Measurements from ENCODE around the gene C10orf90.

Gene C10orf90

DNA sequence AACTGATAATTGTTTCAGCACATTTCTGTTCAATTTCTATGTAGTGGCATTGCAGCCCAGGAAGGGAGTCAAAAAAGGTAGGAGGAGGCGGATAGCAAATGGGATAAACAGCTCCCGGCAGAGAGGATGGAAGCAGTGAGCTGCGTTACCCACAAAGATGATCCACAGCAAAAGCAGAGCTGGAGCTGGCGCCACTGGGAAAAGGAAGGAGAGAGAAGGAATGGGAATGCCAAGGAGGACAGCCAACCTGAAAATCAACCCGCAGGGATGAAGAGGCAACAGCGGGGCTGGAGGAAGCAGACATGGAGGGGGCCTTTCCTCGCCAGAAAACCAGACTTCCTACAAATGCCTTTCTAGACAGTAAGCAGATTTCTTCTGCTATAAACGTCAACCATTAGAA lies 199.5 kb downstream of the C10orf90 start:
- no peak overlapping the region for H3K27ac ChIP-seq
- no peak for DNase-seq
- no peaks in the 10 kb centered on the region for H3K9me3 ChIP-seq (ENCODE audit: severe bottlenecking)
- H3K4me3 ChIP-seq (ENCODE audit: low read depth, low read length), result no peak overlapping the region
- H3K36me3 ChIP-seq, result no peaks in the 10 kb centered on the region
- TF ChIP-seq CTCF (IDR thresholded peaks at IDR 0.05; ENCODE audit: low read depth, low read length), result no peak
- H3K27me3 ChIP-seq (ENCODE audit: insufficient read depth, low read depth, severe bottlenecking), result no peaks in the 10 kb centered on the region

DNA sequence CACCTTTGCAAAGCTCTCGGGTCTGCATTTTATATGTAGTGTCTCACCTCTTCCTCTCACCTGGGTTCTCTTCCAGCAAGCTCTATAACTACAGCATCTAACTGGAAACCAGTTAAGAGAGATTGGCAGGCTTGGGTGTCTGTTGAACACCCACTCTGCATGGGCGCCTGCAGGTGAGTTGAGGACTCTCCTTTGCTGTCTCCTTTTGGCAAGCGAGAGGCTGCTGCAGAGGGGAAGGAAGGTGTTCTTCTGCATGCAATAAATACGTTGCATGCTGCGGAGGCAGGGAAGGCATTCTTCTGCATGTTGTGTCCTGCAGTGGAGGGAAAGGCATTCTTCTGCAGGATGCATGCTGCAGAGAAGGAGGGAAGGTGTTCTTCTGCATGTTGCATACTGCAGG lies 200.8 kb downstream of the C10orf90 start:
- TF ChIP-seq CTCF (IDR thresholded peaks at IDR 0.05; ENCODE audit: low read depth, low read length), result no peak
- DNase-seq, result no peak
- Histone ChIP-seq H3K27me3 (ENCODE audit: insufficient read depth, low read depth, severe bottlenecking) (no peaks in the 10 kb centered on the region), H3K4me3 (ENCODE audit: low read depth, low read length) (no peak overlapping the region), H3K9me3 (ENCODE audit: severe bottlenecking) (no peaks in the 10 kb centered on the region), H3K36me3 (no peaks in the 10 kb centered on the region), H3K27ac (no peak overlapping the region)

DNA sequence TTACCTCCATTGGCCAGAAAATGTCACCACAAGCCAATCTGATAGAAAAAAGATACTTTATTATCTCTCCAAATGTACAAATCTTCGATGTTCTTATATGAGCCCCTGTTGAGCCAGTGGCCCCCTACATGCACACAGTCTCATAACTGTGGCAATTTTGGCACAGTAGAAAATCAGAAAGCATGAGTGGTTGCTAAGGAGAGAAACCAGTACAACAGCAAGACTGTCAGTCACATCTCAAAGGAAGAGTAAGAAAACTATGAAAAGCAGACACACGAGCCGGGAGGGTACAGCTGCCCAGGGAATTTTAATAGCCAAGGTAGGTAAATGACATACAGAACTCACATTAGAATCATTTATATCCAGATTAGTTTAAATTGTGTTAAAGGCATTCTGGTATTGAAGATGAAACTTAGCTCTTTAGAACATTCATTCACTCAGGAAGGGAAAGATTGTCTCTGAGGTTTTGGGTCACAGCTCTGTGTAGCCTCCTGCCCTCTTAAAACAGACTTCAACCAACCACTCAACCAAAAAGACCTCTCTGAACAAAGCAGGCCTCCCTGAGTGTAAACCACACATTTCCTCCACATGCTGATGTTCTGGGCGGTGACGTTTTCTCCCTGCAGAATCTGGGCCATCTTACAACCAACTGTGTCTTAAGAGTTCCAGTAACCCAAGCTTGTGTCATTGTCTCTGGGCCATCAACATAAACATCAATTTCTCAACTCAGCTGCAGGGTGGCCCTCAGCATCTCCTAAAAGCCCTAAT lies 201.4 kb downstream of the C10orf90 start:
- DNase-seq, result no peak
- Histone ChIP-seq H3K9me3 (ENCODE audit: severe bottlenecking) (no peaks in the 10 kb centered on the region), H3K4me3 (ENCODE audit: low read depth, low read length) (no peak overlapping the region), H3K36me3 (no peaks in the 10 kb centered on the region), H3K27me3 (ENCODE audit: insufficient read depth, low read depth, severe bottlenecking) (no peaks in the 10 kb centered on the region), H3K27ac (no peak overlapping the region)
- TF ChIP-seq CTCF (IDR thresholded peaks at IDR 0.05; ENCODE audit: low read depth, low read length), result no peak

- no peak for TF ChIP-seq CTCF (IDR thresholded peaks at IDR 0.05; ENCODE audit: low read depth, low read length)
- DNase-seq, result no peak
- H3K36me3 ChIP-seq, result no peaks in the 10 kb centered on the region
- H3K27me3 ChIP-seq (ENCODE audit: insufficient read depth, low read depth, severe bottlenecking), result no peaks in the 10 kb centered on the region
- H3K27ac ChIP-seq, result no peak overlapping the region
- no peak overlapping the region for H3K4me3 ChIP-seq (ENCODE audit: low read depth, low read length)
- no peaks in the 10 kb centered on the region for H3K9me3 ChIP-seq (ENCODE audit: severe bottlenecking)
Observed at GRCh38 chr10:126468467-126468866, 202.0 kb downstream of the C10orf90 start.

- Histone ChIP-seq H3K36me3 (no peaks in the 10 kb centered on the region), H3K27me3 (ENCODE audit: insufficient read depth, low read depth, severe bottlenecking) (no peaks in the 10 kb centered on the region), H3K9me3 (ENCODE audit: severe bottlenecking) (no peaks in the 10 kb centered on the region), H3K27ac (no peak overlapping the region), H3K4me3 (ENCODE audit: low read depth, low read length) (no peak overlapping the region)
- DNase-seq, result no peak
- no peak for TF ChIP-seq CTCF (IDR thresholded peaks at IDR 0.05; ENCODE audit: low read depth, low read length)
Observed at GRCh38 chr10:126465771-126466170, 204.7 kb downstream of the C10orf90 start.

DNA sequence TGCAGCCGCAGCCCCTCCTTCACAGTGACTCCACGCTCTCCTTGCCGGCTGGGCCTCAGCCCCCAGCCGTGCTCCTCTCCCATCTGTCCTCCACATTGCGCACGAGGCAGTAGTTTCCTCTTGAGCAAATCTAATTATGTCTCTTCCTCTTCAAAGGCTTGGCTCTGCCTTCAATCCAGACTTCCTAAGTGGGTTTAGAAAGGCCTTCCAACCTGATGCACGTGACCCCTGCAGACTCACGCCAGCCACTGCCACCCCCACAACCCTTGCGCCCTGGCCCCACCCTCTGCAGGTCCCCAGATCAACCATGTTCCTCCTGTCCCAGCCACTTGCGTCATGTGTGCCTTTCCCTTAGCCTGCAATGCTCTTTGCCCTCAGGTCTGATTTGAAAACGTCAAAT lies 207.2 kb downstream of the C10orf90 start:
- no peak overlapping the region for H3K4me3 ChIP-seq (ENCODE audit: low read depth, low read length)
- H3K27ac ChIP-seq, result peak overlapping the region; percentile 46
- no peaks in the 10 kb centered on the region for H3K27me3 ChIP-seq (ENCODE audit: insufficient read depth, low read depth, severe bottlenecking)
- no peaks in the 10 kb centered on the region for H3K9me3 ChIP-seq (ENCODE audit: severe bottlenecking)
- no peak for TF ChIP-seq CTCF (IDR thresholded peaks at IDR 0.05; ENCODE audit: low read depth, low read length)
- no peaks in the 10 kb centered on the region for H3K36me3 ChIP-seq
- DNase-seq, result peak; percentile 39
